HEK293 (cell line): ENCODE measurements around the gene COL15A1.

Source experiments
- CTCF ChIP-seq: fragments of 450-650 bp; formaldehyde crosslinking; IDR thresholded peaks from 2 replicates; pipeline ENCODE4 v1.5.1; 2016; ENCODE audit warnings: missing biosample characterization, missing genetic modification characterization
- GLI4 ChIP-seq: fragments of 450-650 bp; formaldehyde crosslinking; IDR thresholded peaks from 2 replicates; pipeline ENCODE4 v1.5.1; 2016; ENCODE audit warnings: missing biosample characterization, missing genetic modification characterization
- KLF7 ChIP-seq: fragments of 450-650 bp; formaldehyde crosslinking; IDR thresholded peaks from 2 replicates; pipeline ENCODE4 v1.5.1; 2016; ENCODE audit warnings: missing biosample characterization, missing genetic modification characterization, borderline replicate concordance
- MEIS1 ChIP-seq: sonication (generic); formaldehyde crosslinking; IDR thresholded peaks from 2 replicates; pipeline ENCODE4 v1.8.1; 2022; ENCODE audit warnings: missing genetic modification reagents, mild to moderate bottlenecking, borderline replicate concordance
- PRDM1 ChIP-seq: fragments of 450-650 bp; formaldehyde crosslinking; IDR thresholded peaks from 2 replicates; pipeline ENCODE4; 2016; ENCODE audit warnings: missing biosample characterization, missing genetic modification characterization
- ZBTB26 ChIP-seq: fragments of 450-650 bp; formaldehyde crosslinking; optimal IDR thresholded peaks from 2 replicates; pipeline ENCODE3; 2016; ENCODE audit warnings: missing biosample characterization, mild to moderate bottlenecking, missing genetic modification characterization
- ZNF23 ChIP-seq: fragments of 450-650 bp; formaldehyde crosslinking; IDR thresholded peaks from 2 replicates; pipeline ENCODE4 v1.5.1; 2016; ENCODE audit warnings: missing biosample characterization, missing genetic modification characterization, borderline replicate concordance
- ZNF24 ChIP-seq: fragments of 450-650 bp; formaldehyde crosslinking; IDR thresholded peaks from 2 replicates; pipeline ENCODE4 v1.5.1; 2016; ENCODE audit warnings: missing biosample characterization, missing genetic modification characterization
- ZNF26 ChIP-seq: fragments of 450-650 bp; formaldehyde crosslinking; IDR thresholded peaks from 2 replicates; pipeline ENCODE4 v1.5.1; 2016; ENCODE audit warnings: missing biosample characterization, missing genetic modification characterization
- ZNF529 ChIP-seq: fragments of 450-650 bp; formaldehyde crosslinking; IDR thresholded peaks from 2 replicates; pipeline ENCODE4 v1.5.1; 2017; ENCODE audit warnings: missing genetic modification characterization, missing biosample characterization; ENCODE audit not compliant: insufficient replicate concordance
- ZNF658 ChIP-seq: fragments of 450-650 bp; formaldehyde crosslinking; IDR thresholded peaks from 2 replicates; pipeline ENCODE4; 2016; ENCODE audit warnings: missing biosample characterization, missing genetic modification characterization

- no peak for TF ChIP-seq ZBTB26 (tag by site-specific recombination)
- TF ChIP-seq ZNF23 (tag by site-specific recombination): no peak
- no peak for TF ChIP-seq GLI4 (tag by site-specific recombination)
- no peak for TF ChIP-seq PRDM1 (tag by site-specific recombination)
- no peak for TF ChIP-seq ZNF24 (tag by site-specific recombination)
- TF ChIP-seq CTCF (tag by site-specific recombination): no peak
- TF ChIP-seq ZNF26 (tag by site-specific recombination): no peak
- TF ChIP-seq MEIS1 (CRISPR knock-in tag): no peak
- TF ChIP-seq ZNF658: no peak
- TF ChIP-seq KLF7 (tag by site-specific recombination): no peak
- TF ChIP-seq ZNF529 (tag by site-specific recombination): no peak
These were observed 29.0 kb downstream of the COL15A1 start for GRCh38 chr9:98972716-98973115.
